HG03457 (cell line): ENCODE results near the gene TEX2.
"Not testable (repeated sequence)": the region's sequence is repeated elsewhere in the genome, so short reads cannot be mapped to it uniquely, and the experiment has no call there.

Source experiments
- ATAC-seq: cut with Tn5 transposase; IDR thresholded peaks from one replicate; pipeline ENCODE4 v1.9.1; 2021; ENCODE audit warnings: moderate number of reproducible peaks; ENCODE audit not compliant: unreplicated experiment

TEX2 gene

DNA sequence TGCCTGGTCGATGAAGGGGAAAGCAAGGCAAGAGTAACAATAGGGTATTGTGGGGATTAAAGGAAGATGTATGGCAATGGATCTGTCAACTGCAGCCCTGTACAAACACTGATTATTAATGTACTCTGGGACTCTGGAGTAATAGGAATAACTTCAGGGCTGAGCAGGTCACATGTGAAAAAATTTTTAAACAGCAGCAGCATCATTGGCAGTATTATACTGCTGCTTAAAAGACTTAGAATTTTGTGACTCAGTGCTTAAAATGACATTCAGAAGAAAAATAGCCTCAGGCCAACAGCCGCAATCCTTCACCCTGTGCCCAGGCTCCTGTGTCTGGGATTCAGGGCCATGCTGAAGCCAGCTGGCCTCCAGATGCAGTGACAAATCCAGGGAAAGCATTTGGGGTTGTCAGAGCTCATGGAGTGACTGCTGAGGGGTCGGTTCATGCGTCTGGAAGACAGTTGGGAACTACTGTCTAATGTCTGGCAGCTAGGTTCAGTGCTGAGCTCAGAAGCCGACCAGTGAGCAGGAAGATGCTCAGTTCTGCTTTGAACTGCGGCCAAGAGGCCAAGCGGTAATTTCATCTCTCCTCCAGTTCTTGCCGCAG, 22.2 kb downstream of the TEX2 start:
- ATAC-seq: no peak

DNA sequence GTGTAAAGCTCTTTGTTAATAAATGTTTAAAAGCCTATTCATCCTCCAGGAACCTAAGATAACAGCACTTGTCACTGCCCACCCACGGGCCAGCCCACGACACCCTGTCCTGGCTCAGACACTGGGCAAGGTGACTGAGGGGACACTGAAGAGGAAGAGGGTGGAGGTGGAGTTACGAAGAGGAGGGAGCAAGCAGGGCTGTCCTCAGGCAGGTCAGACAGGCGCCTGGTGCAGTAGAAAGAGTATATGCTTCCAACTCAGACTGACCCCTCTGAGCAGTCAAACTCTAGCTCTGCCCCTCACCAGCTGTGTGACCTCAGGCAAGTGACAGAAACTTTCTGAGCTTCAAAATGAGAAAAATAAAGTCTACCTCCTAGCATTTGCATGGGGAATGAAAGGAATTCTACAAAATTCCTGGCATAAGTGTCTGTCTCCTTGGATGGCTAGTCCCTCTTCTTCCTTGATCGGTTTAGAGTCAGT, 22.8 kb downstream of the TEX2 start:
- ATAC-seq: no peak

DNA sequence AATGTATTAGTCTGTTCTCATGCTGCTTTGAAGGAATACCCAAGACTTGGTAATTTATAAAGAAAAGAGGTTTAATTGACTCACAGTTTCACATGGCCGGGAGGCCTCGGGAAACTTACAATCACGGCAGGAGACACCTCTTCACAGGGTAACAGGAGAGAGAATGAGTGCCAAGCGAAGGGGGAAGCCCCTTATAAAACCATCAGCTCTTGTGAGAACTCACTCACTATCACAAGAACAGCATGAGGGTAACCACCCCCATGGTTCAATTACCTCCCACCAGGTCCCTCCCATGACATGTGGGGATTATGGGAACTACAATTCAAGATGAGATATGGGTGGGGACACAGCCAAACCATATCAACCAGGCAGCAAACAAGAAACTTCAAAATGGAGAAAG, 24.6 kb downstream of the TEX2 start:
- ATAC-seq: not testable (repeated sequence)

DNA sequence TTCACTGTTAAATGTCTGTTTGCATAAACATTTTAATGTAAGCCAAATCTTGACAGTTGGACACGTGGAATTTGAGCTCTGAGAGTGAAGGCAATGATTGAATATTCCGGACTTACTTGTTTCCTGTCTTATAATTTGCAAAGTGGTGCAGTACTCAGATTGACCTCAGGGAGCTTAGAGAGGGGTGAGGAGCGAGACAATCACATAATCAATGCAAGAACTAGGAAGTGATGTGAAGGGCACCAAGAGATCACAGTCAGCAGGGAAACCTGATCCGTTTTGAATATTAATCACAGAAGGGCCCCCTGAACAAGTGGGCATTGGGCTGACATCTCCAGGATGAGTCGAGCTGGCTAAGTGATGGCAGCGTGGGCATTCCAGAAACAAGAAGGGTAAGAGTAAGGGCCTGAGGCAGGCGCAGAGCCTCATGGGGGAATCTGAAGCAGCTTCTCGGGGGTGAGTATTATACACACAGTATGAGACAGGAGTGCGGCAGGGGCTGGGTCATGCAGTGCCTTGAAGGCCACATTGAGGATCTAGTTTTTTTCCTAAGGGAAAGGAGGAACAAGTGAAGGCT, 26.1 kb downstream of the TEX2 start:
- ATAC-seq: no peak

DNA sequence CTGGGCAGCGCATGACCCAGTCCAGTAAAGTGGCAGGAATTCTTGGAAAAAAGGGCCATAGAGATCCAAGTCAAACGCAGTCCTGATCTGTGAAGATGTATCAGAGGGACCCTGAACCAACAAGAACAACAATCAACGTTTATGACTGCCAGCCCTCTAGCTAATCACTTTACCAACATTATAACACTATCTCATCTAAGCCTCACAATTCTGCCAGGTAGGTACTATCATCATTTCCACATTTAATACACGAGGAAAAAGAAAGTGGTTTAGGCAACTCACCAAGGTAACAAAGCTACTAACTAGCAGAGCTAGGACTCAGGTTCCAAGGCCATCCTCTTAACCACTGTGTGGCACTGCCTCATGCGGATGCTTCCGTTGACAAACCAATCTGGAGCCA, 28.1 kb downstream of the TEX2 start:
- ATAC-seq: no peak

DNA sequence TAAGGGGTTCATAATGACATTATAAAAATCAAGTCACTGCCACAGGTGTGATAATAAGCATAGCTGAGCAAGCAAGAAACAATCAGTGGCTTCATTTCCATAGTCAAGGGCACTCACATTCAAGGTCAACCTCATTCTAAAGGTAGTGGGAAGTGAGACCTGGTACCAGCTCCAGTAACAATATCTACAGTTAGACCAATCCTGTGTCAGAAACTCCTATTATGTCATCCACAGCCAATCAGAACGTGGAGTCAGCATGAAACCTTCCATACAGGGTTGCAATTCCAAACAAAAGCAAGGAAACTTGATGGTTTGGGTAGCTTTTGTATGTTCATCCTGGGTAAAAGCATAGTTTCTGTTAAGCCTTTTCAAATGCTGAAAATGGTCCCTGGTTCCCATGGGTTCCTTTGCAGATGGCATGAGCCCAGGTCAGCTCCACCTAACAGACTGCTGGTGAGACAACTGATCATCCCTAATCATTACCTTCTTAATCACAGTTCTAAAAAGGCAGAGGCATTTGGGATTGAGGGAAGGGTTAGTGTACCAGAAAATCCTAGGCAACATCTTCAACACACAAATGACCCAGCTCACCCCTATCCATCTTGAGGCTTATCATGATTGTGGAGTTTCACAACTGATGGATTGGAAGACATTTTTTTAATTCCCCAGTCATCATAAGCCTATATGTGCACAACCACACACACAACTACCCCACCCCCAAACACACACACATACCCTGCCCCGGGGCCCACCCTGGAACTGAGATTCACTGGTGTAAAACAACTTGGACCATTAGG, 30.4 kb downstream of the TEX2 start:
- no peak for ATAC-seq

DNA sequence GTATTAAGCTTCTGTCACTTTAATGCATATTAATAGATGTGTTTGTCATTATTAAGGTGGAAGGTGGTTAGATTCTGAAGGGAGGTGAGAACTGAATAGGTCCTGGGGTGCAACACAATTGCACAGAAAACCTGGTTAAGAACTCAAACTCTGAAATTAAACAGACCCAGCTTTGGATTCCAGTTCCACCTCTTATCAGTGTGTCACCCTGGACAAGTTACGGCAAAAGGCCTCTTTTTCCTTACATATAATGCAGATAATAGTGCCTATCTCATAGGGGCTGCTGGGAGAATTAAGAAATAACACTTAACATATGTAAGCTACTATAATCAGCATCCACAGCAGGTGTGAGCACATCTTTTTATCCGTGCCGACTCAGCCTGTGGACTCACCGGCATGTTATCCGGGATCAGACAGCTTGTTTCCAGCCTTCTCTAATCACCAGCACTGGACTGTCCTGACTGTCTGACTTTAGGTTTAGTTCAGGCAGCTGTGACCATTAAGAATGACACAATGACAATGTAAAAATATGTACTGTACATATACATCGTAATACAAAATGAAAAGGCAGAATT, 31.4 kb downstream of the TEX2 start:
- ATAC-seq: no peak

DNA sequence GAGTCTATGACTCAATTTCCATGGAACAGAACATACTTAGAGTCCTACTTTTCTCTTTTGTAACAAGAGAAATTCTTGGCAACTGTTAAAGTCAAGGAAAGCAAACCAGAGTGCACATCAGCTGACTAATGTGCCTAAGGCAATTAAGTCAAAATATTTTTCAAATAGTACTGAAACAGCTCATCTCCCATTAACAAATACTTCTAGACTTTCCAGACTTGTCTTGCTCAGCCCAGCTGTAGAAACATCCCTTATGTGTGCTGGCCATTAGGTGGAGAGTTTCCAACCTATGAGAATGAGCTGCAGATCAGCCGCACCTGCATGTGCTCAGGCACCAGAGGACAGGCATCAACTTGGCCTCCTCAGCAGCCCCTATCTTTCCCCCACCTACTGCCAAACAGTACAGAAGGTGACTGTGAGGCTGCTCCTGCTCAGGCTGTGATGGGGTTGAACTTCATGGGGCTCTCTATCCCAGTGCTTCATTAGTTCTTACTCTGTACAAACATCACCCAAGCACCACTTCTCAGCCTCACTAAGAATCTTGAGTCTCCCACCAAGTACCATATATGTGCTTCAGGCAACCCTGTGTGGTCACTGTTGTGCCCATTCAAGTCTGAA, 32.2 kb downstream of the TEX2 start:
- no peak for ATAC-seq

DNA sequence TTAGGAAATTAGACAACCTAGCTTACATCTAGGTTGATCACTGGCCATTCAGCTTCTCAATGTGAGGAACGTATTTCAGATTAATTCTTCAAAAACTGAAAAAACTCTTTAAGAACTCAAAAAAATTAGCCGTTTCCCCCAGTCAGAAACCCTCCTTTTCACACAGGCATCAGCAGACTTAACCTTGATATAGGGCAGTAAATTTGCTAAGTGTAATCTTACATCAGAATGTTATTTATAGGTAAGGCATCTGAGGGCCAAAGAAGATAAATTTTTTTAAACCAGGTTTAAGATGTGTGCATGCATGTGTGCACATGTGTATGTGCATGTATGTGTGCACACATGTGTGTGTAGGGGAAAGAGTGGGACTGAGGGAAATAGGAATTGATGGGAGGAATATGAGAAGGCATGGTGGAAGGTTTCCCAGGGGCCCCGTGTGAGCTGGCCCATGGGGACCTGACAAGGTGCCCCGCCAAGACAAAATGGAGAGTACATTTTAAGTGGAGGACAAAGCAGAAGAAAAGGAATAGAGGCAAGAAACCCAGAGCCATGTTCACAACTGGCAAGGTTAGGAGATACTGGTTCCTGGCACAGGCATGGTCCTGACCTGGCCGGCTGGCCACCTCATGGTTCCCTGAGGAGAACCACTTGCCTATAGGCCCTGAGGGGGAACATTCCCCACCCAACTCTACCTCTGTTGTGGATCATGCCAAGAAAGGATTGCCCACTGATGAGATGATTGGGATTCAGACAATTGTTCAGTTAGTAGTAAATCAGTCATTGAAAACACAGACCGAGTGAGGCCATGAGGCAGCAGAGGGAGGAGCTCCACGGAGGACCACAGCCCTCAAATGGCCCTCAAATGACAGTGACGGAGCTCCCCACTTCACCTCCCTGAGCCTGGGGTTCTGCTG, 33.0 kb downstream of the TEX2 start:
- ATAC-seq: no peak

DNA sequence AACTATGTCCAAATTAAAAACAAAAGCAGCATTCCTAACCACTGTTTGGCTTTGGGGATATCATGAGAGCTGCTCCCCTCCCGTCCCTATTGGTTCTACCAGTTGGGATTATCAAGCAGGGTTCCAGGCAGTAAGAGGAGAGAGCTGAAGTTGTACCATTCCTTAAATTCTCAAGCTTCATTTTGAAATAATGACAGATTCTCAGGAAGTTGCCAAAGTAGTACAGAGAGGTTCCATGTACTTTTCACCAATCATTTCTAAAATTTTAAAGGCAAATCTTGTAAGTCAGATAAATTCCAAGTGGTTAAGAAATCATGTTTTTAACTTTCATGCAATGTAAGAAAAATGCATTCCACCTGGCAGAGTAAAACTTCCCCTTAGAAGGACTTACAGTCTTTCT, 36.9 kb downstream of the TEX2 start:
- ATAC-seq: no peak

DNA sequence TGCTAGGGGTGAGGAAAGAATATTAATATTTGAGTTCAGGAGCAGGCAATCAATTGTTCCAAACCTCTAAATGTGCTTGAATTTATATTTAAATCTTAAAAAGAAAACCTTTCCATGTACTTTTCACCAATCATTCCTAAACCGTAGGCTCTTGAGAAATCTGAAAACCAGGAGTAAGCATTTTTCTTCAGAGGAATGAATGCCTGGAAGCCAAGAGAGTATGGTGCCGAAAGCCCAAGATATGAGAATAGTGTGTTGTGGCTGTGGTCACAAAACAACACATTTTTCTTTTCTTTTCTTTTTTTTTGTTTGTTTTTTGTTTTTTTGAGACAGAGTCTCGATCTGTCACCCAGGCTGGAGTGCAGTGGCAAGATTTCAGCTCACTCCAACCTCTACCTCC, 37.6 kb downstream of the TEX2 start:
- no peak for ATAC-seq

DNA sequence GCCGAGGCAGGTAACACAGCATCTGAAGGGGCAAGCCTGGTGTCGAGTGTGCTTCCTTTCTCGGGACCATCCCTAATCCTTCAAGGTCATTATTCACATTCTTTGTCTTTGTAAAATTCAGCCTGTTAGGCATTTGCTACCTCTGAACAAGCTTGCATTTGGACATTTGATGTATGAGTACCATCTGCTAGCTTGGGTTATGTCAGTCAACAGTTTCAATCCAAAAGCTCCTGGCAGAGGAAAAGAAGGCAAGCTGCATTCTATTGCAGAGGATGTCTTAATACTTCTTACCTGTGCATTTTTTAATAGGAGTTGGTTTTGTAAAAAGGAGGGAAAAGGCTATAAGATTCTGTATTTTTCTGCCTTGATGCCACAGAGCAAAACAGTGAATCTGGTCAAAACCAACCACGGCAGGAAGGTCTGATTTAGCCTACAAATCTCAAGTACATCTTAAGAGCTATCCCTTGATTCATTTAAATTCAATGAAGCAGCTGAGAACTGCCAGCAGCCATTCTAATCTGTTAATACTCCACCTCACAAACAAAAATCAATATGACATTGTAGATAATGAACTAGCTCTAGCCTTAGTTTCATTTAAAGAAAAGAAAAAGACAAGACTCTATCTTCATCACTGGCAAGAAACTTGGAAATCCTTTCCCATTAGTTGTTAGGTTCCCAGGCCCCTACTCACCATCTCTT, 39.0 kb downstream of the TEX2 start:
- no peak for ATAC-seq

DNA sequence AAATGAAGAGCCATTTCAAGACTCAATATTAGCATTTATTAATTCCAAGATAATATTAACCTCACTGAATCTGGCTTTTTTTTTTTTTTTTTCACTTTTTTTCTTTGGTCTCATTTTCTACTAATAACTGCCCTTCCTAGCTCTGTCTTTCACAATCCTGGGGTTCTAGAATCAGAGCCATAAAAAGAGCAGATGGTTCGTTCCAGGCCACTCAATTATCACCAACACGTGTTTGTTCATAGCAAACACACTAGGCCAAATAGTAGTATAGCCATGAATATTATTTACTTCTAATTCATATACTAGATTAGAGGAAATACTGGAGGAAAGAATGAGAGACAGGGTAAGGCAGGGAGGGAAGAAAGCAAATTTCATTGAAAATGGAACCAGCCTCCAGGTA, 39.8 kb downstream of the TEX2 start:
- no peak for ATAC-seq

DNA sequence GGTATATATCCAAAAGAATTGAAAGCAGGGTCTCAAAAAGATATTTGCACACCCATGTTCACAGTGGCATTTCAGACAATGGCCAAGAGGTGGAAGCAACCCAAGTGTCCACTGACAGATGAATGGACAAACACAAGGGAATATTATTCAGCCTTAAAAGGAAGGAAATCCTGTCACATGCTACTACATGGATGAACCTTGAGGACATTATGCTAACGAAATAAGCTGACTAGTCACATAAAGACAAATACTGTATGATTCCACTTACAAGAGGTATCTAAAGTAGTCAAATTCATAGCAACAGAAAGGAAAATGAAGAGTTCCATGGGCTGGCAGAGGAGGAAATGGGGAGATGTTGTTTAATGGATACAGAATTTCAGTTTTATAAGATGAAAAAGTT, 41.4 kb downstream of the TEX2 start:
- no peak for ATAC-seq

DNA sequence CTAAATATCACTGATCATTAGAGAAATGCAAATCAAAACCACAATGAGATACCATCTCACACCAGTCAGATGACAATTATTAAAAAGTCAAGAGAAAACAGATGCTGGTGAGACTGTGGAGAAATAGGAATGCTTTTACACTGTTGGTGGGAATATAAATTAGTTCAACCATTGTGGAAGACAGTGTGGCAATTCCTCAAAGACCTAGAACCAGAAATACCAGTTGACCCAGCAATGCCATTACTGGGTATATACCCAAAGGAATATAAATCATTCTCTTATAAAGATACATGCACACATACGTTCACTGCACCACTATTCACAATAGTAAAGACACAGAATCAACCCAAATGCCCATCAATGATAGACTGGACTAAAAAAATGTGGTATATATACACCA, 42.5 kb downstream of the TEX2 start:
- ATAC-seq: not testable (repeated sequence)

DNA sequence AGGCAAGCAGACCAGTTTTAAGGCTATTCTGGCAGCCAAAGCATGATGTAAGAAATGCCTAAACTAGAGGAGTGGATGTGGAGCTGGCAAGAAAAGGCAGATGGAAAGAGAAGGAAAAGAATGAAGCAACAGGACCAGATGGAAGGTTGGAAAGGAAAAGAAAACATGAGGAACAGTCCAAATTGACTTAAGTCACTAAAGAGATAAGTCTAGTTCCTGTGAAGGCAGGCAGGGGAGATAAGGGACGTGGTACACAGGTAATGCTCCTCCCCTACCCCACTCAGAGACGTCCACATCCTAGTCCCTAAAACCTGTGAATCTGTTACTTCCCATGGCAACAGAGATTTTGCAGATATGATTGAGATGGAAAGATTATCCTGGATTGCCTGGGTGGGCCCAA, 43.5 kb downstream of the TEX2 start:
- no peak for ATAC-seq

DNA sequence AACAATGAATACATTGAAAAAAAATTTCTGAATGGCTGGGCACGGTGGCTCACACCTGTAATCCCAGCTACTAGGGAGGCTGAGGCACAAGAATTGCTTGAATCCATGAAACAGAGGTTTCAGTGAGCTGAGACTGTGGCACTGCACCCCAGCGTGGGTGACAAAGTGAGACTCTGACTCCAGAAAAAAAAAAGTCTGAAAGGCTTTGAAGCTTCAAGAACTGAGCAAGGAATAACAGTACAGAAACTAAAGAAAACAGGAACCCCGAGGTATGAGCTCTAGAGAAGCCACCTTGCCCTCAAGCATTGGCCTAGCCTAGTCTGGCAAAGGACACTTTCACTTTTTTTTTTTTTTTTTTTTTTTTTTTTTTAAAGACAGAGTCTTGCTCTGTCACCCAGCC, 45.0 kb downstream of the TEX2 start:
- no peak for ATAC-seq

DNA sequence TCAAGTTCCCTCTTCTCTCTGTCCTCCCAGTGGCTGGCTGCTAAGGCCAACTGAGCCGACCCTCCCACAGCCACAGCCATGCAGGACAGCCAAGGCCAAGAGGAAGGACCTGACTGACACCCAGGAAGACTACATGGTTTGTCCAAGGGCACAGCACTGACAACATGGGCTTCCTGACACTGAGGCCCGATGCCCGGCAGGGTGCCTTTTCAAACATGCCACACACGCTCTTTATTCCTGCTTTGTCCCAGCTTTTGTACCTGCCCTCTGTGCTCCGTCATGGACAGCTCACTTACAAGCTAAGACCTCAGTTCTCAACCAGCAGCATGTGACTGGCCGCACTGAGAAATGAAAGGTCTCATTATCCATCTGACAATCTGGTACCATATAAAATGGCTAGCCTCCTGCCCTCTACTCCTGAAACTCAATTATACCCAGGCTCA, 45.8 kb downstream of the TEX2 start:
- ATAC-seq: no peak

DNA sequence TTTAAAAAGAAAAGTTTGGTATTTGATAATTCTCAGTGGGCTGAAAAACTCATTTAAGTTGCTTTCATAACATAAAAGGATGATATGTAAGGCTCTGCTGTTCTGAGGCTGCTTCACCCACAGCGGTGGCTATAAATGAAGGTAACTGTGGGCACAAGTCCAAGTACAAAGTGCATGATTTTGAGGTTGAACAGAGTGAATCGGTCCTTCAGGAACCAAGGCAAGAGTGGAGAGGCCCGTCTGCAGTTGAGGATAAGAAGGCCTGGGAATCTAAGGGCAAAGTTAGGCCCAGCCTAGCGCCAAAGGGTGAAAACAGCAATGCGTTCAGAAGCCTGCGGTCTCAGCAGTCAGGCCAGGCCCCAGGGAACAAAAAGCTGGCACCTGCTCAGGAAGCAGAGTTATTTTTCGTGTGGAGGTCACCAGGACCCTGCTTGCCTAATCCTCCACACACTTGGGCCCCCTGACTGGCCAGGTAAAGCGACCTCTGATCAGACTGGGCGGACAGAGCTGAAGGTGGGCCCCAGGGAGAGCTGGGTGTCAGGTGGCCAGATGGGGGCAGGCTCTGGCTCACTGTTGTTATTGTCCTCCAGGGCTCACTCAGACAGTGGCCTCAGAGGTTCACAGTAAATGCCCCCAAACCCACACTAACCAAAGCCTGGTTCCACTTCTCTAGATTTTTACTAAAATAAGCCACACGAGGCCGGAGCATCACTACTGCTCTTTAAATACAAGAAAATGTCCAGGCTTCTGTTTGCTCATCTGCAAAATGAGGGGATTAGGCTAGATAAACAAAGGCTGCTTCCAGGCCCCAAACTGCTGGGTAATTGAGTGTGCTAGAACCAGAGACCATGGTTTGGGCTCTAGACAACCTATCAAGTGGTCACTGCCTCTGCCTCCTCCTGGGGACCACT, 46.5 kb downstream of the TEX2 start:
- peak; percentile 43 for ATAC-seq
